ENCODE data around the gene VTA1.
"Not testable (repeated sequence)": the region's sequence is repeated elsewhere in the genome, so short reads cannot be mapped to it uniquely, and the experiment has no call there.

DNA sequence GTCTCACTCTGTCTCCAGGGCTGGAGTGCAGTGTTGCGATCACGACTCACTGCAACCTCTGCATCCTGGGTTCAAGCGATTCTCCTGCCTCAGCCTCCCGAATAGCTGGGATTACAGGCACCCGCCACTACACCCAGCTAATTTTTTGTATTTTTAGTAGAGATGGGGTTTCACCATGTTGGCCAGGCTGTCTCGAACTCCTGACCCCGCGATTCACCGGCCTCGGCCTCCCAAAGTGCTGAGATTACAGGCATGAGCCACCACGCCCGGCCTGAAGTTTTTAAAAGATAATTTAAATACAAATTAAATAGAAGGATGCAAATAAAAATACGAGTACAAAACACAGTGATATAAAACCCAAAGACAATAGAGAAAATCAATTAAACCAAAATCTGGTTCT lies 5.5 kb upstream of the VTA1 start:
- TF ChIP-seq, protein P1, sequence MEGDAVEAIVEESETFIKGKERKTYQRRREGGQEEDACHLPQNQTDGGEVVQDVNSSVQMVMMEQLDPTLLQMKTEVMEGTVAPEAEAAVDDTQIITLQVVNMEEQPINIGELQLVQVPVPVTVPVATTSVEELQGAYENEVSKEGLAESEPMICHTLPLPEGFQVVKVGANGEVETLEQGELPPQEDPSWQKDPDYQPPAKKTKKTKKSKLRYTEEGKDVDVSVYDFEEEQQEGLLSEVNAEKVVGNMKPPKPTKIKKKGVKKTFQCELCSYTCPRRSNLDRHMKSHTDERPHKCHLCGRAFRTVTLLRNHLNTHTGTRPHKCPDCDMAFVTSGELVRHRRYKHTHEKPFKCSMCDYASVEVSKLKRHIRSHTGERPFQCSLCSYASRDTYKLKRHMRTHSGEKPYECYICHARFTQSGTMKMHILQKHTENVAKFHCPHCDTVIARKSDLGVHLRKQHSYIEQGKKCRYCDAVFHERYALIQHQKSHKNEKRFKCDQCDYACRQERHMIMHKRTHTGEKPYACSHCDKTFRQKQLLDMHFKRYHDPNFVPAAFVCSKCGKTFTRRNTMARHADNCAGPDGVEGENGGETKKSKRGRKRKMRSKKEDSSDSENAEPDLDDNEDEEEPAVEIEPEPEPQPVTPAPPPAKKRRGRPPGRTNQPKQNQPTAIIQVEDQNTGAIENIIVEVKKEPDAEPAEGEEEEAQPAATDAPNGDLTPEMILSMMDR (IDR thresholded peaks at IDR 0.05) = not testable (repeated sequence)
- not testable (repeated sequence) for TF ChIP-seq ZFX (IDR thresholded peaks at IDR 0.05; ENCODE audit: borderline replicate concordance)

Measured in 22Rv1 (cell line).